Smooth muscle cell (in vitro differentiated cells): ENCODE results near the gene PCSK4. TPM values are rescaled to one million over a fixed set of nuclear protein-coding genes. Genes with fewer than 3 reads are reported as not detected.
"Not testable (repeated sequence)": the region's sequence is repeated elsewhere in the genome, so short reads cannot be mapped to it uniquely, and the experiment has no call there.

ENCODE experiments used
- DNase-seq: peaks from one replicate; lab custom pipeline; 2025; ENCODE audit not compliant: unreplicated experiment; lab: John Stamatoyannopoulos, UW
- H2AFZ ChIP-seq: fragments of 200-600 bp; sonication (generic); 2 replicates; pipeline ENCODE4 v1.6.0; 2016; ENCODE audit warnings: antibody characterized with exemption, low read depth, mild to moderate bottlenecking
- H3F3A ChIP-seq: fragments of 200-600 bp; sonication (generic); 2 replicates; pipeline ENCODE4 v1.6.0; 2017; ENCODE audit warnings: antibody characterized with exemption, low read depth
- H3K27ac ChIP-seq: fragments of 200-600 bp; sonication (generic); 2 replicates; pipeline ENCODE4 v1.5.1; 2016; ENCODE audit warnings: low read depth, mild to moderate bottlenecking
- H3K27me3 ChIP-seq: fragments of 200-600 bp; sonication (generic); 2 replicates; pipeline ENCODE4 v1.6.1; 2016; ENCODE audit warnings: low read depth, mild to moderate bottlenecking
- H3K36me3 ChIP-seq: fragments of 200-600 bp; sonication (generic); 2 replicates; pipeline ENCODE4 v1.5.1; 2016; ENCODE audit warnings: low read depth
- H3K4me1 ChIP-seq: fragments of 200-600 bp; sonication (generic); 2 replicates; pipeline ENCODE4 v1.5.1; 2016; ENCODE audit warnings: low read depth
- H3K4me2 ChIP-seq: fragments of 200-600 bp; sonication (generic); 2 replicates; pipeline ENCODE4 v1.6.0; 2016; ENCODE audit warnings: mild to moderate bottlenecking
- H3K4me3 ChIP-seq: fragments of 200-600 bp; sonication (generic); 2 replicates; pipeline ENCODE4 v1.5.1; 2016; ENCODE audit warnings: mild to moderate bottlenecking
- H3K79me2 ChIP-seq: fragments of 200-600 bp; sonication (generic); 2 replicates; pipeline ENCODE4 v1.6.0; 2016; ENCODE audit warnings: low read depth, mild to moderate bottlenecking
- H3K9ac ChIP-seq: fragments of 200-600 bp; sonication (generic); 2 replicates; pipeline ENCODE4 v1.6.0; 2016; ENCODE audit warnings: low read depth
- H3K9me3 ChIP-seq: fragments of 200-600 bp; sonication (generic); replicated peaks from 2 replicates; pipeline ENCODE4 v1.5.1; 2016; ENCODE audit warnings: low read depth
- H4K20me1 ChIP-seq: fragments of 200-600 bp; sonication (generic); 2 replicates; pipeline ENCODE4 v1.6.0; 2016; ENCODE audit warnings: low read depth
- CTCF ChIP-seq: fragments of 200-600 bp; sonication (generic); IDR thresholded peaks from 2 replicates; pipeline ENCODE4 v1.5.1; 2017; ENCODE audit warnings: borderline replicate concordance, mild to moderate bottlenecking, antibody characterized with exemption; ENCODE audit not compliant: insufficient read depth, poor library complexity, severe bottlenecking
- WGBS: methylation state at CpG from one replicate; pipeline ENCODE4 v1.1.7; 2016; ENCODE audit warnings: low lambda C conversion rate; 5-methylcytosine and 5-hydroxymethylcytosine counted together
- polyA plus RNA-seq: library from polyadenylated mRNA; unstranded; fragments of >200 nt; fragmentation: Nextera tagmentation; extraction: Ambion mirVana; gene quantifications from 2 replicates; pipeline ENCODE4 v1.2.1, GENCODE V29; 2016
- total RNA-seq: library from RNA; depleted of rRNA; stranded (reverse); fragments of >200 nt; gene quantifications from 2 replicates; pipeline ENCODE4 v1.2.3, GENCODE V29; 2014

The PCSK4 gene
- total and polyA plus RNA-seq, 2 experiments from 2014 or later: 1.7 to 8.7 TPM

DNA sequence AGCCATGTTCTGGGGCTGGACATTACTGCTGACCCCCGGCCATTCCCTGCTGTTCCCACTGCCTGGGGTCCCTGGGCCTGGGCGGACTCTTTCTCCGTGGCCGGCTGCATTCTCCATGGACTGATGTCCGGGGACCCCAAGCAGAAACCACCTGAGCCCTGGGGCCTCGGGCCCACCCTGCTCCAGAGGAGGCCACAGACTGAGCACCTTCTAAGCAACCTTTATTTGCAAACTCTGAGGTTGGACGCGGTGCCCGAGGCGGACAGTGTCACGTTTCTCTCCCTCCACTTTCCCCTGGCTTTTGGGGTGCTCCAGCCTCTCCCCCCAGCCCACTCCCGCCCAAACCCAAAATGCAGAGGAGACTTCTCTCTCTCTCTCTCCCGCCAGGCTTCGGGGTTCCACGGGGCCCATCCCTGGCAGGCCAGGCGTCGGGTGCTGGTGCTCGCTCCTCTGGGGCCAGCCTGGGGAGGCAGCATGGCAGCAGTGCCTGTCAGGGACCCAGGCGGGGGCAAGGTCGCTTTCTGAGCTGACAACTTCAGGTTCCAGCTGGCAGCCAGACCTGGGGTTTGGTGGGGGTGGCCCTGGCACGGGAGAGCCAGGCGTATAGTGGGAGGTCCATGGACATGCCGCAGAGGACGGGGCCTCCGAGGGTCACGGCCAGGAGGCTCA is 8.8 kb downstream of the PCSK4 start:
- Histone ChIP-seq H3K9ac (no peak overlapping the region), H3K4me1 (no peaks in the 10 kb centered on the region), H3K36me3 (no peaks in the 10 kb centered on the region), H3K27me3 (no peaks in the 10 kb centered on the region), H3F3A (no peaks in the 10 kb centered on the region), H3K9me3 (no peaks in the 10 kb centered on the region), H3K27ac (no peak overlapping the region), H4K20me1 (peaks cover 23% of the 10 kb centered on the region), H2AFZ (no peak overlapping the region), H3K79me2 (peaks cover 18% of the 10 kb centered on the region), H3K4me3 (no peak overlapping the region), H3K4me2 (no peak overlapping the region)
- WGBS: 91% methylated on average over 26 of the region's 26 CpGs
- no peak for TF ChIP-seq CTCF
- DNase-seq: no peak

DNA sequence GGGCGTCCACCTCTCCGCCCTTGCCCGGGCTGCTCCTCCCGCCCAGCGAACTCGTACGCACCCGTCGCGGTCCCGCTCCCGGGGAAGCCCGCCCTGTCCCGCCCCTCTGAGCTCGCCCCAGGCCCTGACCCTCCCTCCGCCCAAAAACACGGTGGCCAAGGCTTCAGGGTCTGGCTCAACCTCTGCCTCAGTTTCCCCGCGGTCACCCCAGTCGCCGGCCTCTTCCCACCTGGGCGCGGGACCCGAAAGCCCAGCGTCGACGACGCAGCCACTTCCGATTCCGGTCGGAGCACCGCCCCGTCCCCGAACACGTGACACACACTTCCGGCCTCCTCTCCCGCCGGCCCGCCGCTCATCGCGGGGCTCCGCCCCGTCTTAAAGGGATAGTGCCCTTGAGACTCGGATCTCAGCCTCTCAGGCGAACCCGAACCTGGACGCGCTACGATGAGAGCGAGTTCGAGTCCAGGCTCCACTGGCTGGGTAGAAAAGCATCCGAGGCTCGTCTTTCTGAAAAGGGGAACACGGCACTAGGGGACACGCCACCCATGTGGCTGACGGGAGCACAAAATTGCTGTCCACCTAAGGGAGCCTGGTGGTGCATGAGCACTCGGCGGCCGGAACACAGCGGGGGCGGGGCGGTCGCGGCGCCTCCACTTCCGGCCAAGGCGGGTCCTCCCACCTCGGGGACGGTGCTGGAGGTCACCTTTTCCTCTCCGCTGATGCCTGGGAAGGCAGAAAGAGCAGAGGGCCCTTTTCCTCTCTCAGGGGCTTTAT is 11.0 kb downstream of the PCSK4 start, which contains the start of gene C19orf25:
Gene C19orf25 (minus strand): TSS at position 282 of the 774 bp plus-strand sequence. CDS start 312 bp downstream, outside the sequence.
- Histone ChIP-seq H3K9ac (peak within 1 kb of the TSS; percentile 61), H3K9me3 (no peaks in the 10 kb centered on the region), H4K20me1 (peaks cover 45% of the 10 kb centered on the region), H3F3A (no peaks in the 10 kb centered on the region), H3K4me2 (peak within 1 kb of the TSS; percentile 98), H3K79me2 (peaks cover 19% of the 10 kb centered on the region), H3K4me1 (no peaks in the 10 kb centered on the region), H3K27ac (peak within 1 kb of the TSS; percentile 11), H3K27me3 (no peaks in the 10 kb centered on the region), H3K36me3 (no peaks in the 10 kb centered on the region), H2AFZ (peak within 1 kb of the TSS; percentile 98), H3K4me3 (peak within 1 kb of the TSS; percentile 81)
- WGBS: 2% methylated on average over 57 of the region's 71 CpGs
- TF ChIP-seq CTCF: no peak
- DNase-seq: peak; percentile 55

GRCh38 chr19:1477056-1477455 is 13.1 kb downstream of the PCSK4 start:
- not testable (repeated sequence) for H3F3A ChIP-seq, H3K4me2 ChIP-seq, H3K27ac ChIP-seq, H2AFZ ChIP-seq, H3K36me3 ChIP-seq, H3K9me3 ChIP-seq, H3K9ac ChIP-seq, H3K4me3 ChIP-seq, H3K4me1 ChIP-seq, DNase-seq
- Histone ChIP-seq H3K27me3 (peaks cover 19% of the 10 kb centered on the region), H4K20me1 (peaks cover 66% of the 10 kb centered on the region), H3K79me2 (peaks cover 19% of the 10 kb centered on the region)
- 95% methylated on average over 9 of the region's 9 CpGs for WGBS

GRCh38 chr19:1475751-1476437 is 14.3 kb downstream of the PCSK4 start:
- H3K27me3 ChIP-seq: peaks cover 30% of the 10 kb centered on the region
- WGBS: 96% methylated on average over 28 of the region's 31 CpGs
- H2AFZ ChIP-seq: no peak overlapping the region
- peaks cover 77% of the 10 kb centered on the region for H4K20me1 ChIP-seq
- H3K79me2 ChIP-seq: peaks cover 19% of the 10 kb centered on the region
- DNase-seq: no peak
- no peak overlapping the region for H3K9ac ChIP-seq
- no peak overlapping the region for H3K27ac ChIP-seq
- H3K36me3 ChIP-seq: no peaks in the 10 kb centered on the region
- H3K9me3 ChIP-seq: no peaks in the 10 kb centered on the region
- no peaks in the 10 kb centered on the region for H3F3A ChIP-seq
- no peak for TF ChIP-seq CTCF
- H3K4me3 ChIP-seq: no peak overlapping the region
- H3K4me1 ChIP-seq: peaks cover 4% of the 10 kb centered on the region
- H3K4me2 ChIP-seq: no peak overlapping the region
